ENCODE data around the gene CCDC178. TPM values are rescaled to one million over a fixed set of nuclear protein-coding genes. Genes with fewer than 3 reads are reported as not detected.

The CCDC178 gene
- polyA plus RNA-seq, 4 donors: 1.7 to 2.4 (median 1.8) TPM

- DNase-seq (ENCODE audit: low read depth in 4 of 4, low spot score in 3 of 4): no peak
These were observed 294.5 kb downstream of the CCDC178 start for GRCh38 chr18:33146014-33146413.

- DNase-seq (ENCODE audit: low read depth in 4 of 4, low spot score in 3 of 4): no peak
These were observed 304.4 kb downstream of the CCDC178 start for GRCh38 chr18:33135951-33136660.

GRCh38 chr18:33132657-33133056, 307.9 kb downstream of the CCDC178 start:
- DNase-seq (ENCODE audit: low read depth in 4 of 4, low spot score in 3 of 4): no peak

GRCh38 chr18:33128581-33128980, 311.9 kb downstream of the CCDC178 start:
- no peak for DNase-seq (ENCODE audit: low read depth in 4 of 4, low spot score in 3 of 4)

- peak in 2 of 4 donors; percentile 38 to 44 for DNase-seq (ENCODE audit: low read depth in 4 of 4, low spot score in 3 of 4)
These were observed 316.5 kb downstream of the CCDC178 start for GRCh38 chr18:33123862-33124518.

GRCh38 chr18:33116376-33116775, 324.1 kb downstream of the CCDC178 start:
- DNase-seq (ENCODE audit: low read depth in 4 of 4, low spot score in 3 of 4): no peak

GRCh38 chr18:33115917-33116316, 324.6 kb downstream of the CCDC178 start:
- no peak for DNase-seq (ENCODE audit: low read depth in 4 of 4, low spot score in 3 of 4)

- no peak for DNase-seq (ENCODE audit: low read depth in 4 of 4, low spot score in 3 of 4)
These were observed 325.0 kb downstream of the CCDC178 start for GRCh38 chr18:33115476-33115875.

- no peak for DNase-seq (ENCODE audit: low read depth in 4 of 4, low spot score in 3 of 4)
These were observed 325.8 kb downstream of the CCDC178 start for GRCh38 chr18:33114749-33115148.

- DNase-seq (ENCODE audit: low read depth in 4 of 4, low spot score in 3 of 4): no peak
These were observed 327.1 kb downstream of the CCDC178 start for GRCh38 chr18:33113416-33113815.

- no peak for DNase-seq (ENCODE audit: low read depth in 4 of 4, low spot score in 3 of 4)
These were observed 333.0 kb downstream of the CCDC178 start for GRCh38 chr18:33107511-33107910.

GRCh38 chr18:33101316-33101715, 339.2 kb downstream of the CCDC178 start:
- DNase-seq (ENCODE audit: low read depth in 4 of 4, low spot score in 3 of 4): no peak

GRCh38 chr18:33099626-33100025, 340.9 kb downstream of the CCDC178 start:
- DNase-seq (ENCODE audit: low read depth in 4 of 4, low spot score in 3 of 4): no peak

GRCh38 chr18:33097126-33097525, 343.4 kb downstream of the CCDC178 start:
- DNase-seq (ENCODE audit: low read depth in 4 of 4, low spot score in 3 of 4): no peak

GRCh38 chr18:33090461-33090860, 350.1 kb downstream of the CCDC178 start:
- no peak for DNase-seq (ENCODE audit: low read depth in 4 of 4, low spot score in 3 of 4)

- DNase-seq (ENCODE audit: low read depth in 4 of 4, low spot score in 3 of 4): no peak
These were observed 363.9 kb downstream of the CCDC178 start for GRCh38 chr18:33076601-33077000.

GRCh38 chr18:33074125-33074524, 366.4 kb downstream of the CCDC178 start:
- DNase-seq (ENCODE audit: low read depth in 4 of 4, low spot score in 3 of 4): no peak

GRCh38 chr18:33062834-33063364, 377.6 kb downstream of the CCDC178 start:
- no peak for DNase-seq (ENCODE audit: low read depth in 4 of 4, low spot score in 3 of 4)

GRCh38 chr18:33052886-33053285, 387.6 kb downstream of the CCDC178 start:
- no peak for DNase-seq (ENCODE audit: low read depth in 4 of 4, low spot score in 3 of 4)

GRCh38 chr18:33051407-33051806, 389.1 kb downstream of the CCDC178 start:
- peak in 2 of 4 donors; percentile 8 to 19 for DNase-seq (ENCODE audit: low read depth in 4 of 4, low spot score in 3 of 4)

- DNase-seq (ENCODE audit: low read depth in 4 of 4, low spot score in 3 of 4): no peak
These were observed 400.3 kb downstream of the CCDC178 start for GRCh38 chr18:33040213-33040612.

GRCh38 chr18:33034945-33035344, 405.6 kb downstream of the CCDC178 start:
- DNase-seq (ENCODE audit: low read depth in 4 of 4, low spot score in 3 of 4): no peak

Measured in right renal pelvis (tissue), 4 donors.